Measurements from ENCODE around the gene SLC2A13.
"Not testable (repeated sequence)": the region's sequence is repeated elsewhere in the genome, so short reads cannot be mapped to it uniquely, and the experiment has no call there.

The SLC2A13 gene

GRCh38 chr12:39928181-39928899 is 177.5 kb downstream of the SLC2A13 start:
- DNase-seq (ENCODE audit: low read depth in 3 of 3) = no peak

DNA sequence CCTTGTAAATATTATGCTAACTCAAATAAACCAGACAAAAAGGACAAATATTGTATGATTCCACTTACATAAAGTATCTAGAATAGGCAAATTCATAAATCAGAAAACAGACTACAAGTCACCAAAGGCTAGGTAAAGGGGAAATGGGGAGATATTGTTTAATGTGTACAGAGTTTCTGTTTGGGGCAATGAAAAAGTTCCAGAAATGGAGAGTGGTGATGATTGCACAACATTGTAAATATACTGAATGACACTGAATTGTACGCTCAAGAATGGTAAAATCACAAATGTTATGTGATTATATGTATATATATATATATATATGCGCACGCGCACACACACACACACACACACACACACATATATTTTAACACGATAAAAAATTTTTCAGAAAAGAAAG is 182.5 kb downstream of the SLC2A13 start:
- no peak for DNase-seq (ENCODE audit: low read depth in 3 of 3)

- not testable (repeated sequence) for DNase-seq (ENCODE audit: low read depth in 3 of 3)
Measured at GRCh38 chr12:39922598-39922997, 183.3 kb downstream of the SLC2A13 start.

- no peak for DNase-seq (ENCODE audit: low read depth in 3 of 3)
Measured at GRCh38 chr12:39920647-39921046, 185.2 kb downstream of the SLC2A13 start.

- no peak for DNase-seq (ENCODE audit: low read depth in 3 of 3)
Measured at GRCh38 chr12:39920222-39920621, 185.7 kb downstream of the SLC2A13 start.

GRCh38 chr12:39919790-39920189 is 186.1 kb downstream of the SLC2A13 start:
- no peak for DNase-seq (ENCODE audit: low read depth in 3 of 3)

DNA sequence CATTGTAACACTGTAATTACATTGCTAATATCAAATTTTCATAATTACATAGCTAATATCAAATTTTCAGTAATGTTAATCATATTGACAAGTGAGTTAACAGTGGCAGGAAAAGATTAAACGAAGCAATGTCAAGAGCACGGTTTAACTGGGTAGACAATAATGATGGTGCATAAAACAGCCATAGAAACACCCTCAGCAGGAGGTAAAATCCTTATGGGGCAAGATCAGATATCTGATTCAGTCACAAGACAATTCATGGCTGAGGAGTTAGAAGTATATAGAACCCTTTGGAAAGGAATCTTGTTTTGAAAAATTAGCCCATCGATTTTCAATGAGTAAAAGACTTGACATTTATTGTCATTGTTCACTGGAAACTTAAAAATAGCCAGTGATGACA is 190.6 kb downstream of the SLC2A13 start:
- DNase-seq (ENCODE audit: low read depth in 3 of 3) = no peak

DNA sequence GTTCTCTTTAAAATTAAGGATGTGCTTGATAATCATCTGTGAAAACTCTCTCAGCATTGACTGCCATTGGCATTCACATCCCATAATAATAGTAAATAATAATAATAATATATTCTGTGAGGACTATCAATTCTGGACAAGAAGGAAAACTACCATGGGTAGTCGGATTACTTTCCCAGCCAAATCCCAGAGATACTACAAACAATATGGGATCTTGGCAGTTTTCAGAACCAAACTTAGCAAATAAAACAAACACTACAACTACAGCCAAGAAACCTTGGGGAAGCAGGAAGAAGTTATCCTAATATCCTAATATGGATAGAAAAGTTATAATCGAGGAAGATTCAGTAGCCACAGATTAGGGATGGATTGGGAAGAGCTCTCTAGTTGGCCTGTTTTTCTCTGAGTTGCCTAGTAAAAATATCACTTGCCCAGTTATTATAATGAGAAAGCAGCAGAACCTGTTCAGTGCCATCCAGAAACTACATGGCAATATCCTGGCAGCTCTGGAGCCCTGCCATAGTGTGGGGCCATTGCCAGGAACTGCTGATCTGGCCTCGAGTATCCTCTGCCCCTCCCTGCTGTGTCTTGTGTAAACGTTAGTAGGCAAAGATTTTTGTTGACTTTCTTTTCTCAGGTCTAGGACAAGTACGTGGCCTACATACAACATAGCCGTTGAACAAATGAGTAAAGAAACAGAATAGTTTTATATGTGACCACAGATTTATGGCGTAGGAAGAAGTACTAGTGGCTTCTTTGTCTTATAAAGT is 193.5 kb downstream of the SLC2A13 start:
- DNase-seq (ENCODE audit: low read depth in 3 of 3) = no peak

DNA sequence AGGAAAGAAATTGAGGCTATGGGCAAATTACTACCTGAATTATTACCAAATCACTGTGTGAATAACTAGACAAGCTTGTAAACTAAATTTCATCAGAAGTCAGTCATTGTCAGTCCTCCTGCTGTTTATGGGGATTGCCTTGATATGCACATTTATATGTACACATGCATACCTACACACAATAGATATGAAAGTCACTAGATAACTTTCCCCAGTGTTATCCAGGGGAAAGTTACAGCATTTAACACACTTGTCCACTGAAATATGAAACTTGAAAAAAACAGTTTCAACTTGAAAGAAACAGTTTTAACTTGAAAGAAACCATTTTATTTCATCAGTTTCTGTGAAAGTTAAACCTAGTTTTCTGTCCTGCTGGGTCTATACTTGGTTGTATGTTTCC is 199.6 kb downstream of the SLC2A13 start:
- DNase-seq (ENCODE audit: low read depth in 3 of 3) = no peak

- DNase-seq (ENCODE audit: low read depth in 3 of 3) = no peak
Measured at GRCh38 chr12:39905152-39905551, 200.7 kb downstream of the SLC2A13 start.

- DNase-seq (ENCODE audit: low read depth in 3 of 3) = no peak
Measured at GRCh38 chr12:39902821-39903220, 203.1 kb downstream of the SLC2A13 start.

DNA sequence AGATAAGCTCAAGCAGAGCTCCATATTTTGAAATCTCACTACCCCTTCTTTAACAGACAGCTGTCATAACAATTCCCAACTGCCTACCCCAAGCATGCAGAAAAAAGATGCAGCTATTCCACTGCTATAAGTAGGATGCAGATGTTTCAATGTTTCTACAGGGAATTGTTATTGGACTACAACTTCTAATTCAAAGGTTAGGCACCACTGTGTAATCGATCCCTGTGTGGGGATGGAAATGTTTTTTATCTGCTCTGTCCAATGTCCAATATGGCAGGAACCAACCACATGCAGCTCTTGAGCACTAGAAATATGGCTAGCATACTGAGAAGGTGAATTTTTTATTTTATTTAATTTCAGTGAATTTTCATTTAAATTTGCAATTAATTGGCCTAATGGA is 208.6 kb downstream of the SLC2A13 start:
- DNase-seq (ENCODE audit: low read depth in 3 of 3) = no peak

GRCh38 chr12:39893388-39893787 is 212.5 kb downstream of the SLC2A13 start:
- DNase-seq (ENCODE audit: low read depth in 3 of 3) = not testable (repeated sequence)

- DNase-seq (ENCODE audit: low read depth in 3 of 3) = no peak
Measured at GRCh38 chr12:39892146-39892545, 213.7 kb downstream of the SLC2A13 start.

DNA sequence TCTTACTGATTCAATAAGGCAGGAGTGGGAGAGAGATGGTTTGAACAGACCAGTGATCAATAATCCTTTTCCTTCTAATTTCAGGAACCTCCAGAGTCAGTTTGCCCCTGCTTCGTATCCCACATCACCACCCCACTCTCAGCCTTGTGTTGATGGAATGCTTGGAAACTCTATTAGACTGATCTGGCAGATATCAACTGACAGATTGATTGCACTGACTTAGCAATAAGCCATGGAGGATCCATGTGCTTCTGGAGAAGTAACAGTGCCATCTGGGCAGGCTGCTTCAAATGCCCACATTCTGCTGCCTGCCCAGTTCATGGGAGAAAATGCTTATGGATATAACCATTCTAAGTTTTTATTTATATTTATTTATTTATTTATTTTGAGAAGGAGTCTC is 218.0 kb downstream of the SLC2A13 start:
- no peak for DNase-seq (ENCODE audit: low read depth in 3 of 3)

DNA sequence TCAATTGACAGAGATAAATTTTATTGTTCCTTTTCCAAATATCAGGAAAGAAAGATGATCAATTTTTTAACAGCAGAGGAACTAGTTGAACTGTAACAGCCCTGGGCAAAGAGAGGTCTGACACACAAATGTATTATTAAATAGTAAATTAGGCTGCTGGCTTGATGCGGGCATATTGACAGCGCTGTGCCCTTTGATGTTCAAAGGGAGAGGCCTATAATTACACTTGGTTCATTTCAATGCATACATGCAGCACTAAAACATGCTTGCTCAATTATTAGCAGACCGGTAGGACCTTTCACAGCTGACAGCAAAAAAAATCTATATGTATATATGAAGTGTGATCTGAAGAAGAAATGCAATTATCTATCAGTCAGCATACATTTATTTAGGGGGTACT is 219.8 kb downstream of the SLC2A13 start:
- DNase-seq (ENCODE audit: low read depth in 3 of 3) = no peak

DNA sequence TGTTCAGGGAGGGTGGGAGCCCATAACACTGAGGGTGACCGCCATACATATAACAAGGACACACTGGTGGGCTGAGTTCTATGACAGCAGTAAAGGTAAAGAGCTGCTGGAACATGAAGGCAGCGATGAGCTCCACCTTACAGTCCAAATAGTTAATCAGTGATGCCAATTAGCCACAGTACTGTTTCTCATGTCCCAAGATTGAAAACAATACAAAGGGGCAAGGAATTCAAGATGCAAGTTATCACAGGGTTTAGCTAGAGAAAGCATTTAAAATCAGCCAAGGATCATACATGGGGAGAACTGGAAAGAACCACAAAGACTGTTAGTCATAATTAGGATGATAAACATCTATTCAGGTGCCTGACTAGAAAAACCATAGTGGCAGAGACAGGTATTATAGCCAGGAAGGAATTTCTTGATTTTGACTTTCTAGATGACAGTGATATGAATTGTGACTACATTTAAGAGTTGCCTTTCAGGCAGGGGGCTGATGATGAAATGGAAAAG is 221.2 kb downstream of the SLC2A13 start:
- DNase-seq (ENCODE audit: low read depth in 3 of 3) = no peak

DNA sequence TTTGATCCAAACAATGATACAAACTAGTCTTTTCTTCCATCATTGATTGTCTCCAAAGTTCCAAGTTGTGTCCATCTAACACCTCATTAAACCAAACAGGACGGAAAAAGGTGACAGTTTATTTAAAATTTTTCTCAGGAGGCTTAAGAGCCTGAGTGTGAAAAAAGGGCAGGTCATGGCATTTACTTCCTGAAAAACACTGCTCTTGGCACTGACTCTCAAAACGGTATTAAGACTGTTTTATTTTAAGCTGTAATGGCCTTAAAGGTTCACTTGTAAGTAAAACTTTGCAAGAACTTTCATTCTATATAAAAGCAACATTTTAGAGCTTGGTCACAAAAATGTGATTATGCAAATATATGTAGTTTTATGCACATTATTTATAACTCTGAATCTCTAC is 222.5 kb downstream of the SLC2A13 start:
- DNase-seq (ENCODE audit: low read depth in 3 of 3) = no peak

- DNase-seq (ENCODE audit: low read depth in 3 of 3) = no peak
Measured at GRCh38 chr12:39878753-39879152, 227.1 kb downstream of the SLC2A13 start.

- no peak for DNase-seq (ENCODE audit: low read depth in 3 of 3)
Measured at GRCh38 chr12:39875721-39876120, 230.2 kb downstream of the SLC2A13 start.

DNA sequence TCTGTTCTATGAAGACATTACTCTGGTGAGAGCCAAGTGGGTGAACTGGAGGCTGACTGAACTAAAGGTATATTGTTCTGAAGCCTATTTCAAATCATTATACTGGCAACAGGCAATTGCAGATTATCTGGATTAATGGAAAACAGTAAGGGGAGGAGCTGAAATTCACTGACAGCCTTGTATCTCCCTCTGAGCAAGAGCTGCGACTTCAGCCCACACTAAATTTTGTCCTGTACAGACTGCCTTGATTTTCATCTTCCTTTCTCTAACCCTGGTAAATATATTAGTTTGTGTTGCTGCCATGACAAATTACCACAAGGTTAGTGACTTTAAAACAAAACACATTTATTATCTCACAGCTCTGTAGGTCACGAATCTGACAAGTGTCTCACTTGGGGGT is 231.1 kb downstream of the SLC2A13 start:
- DNase-seq (ENCODE audit: low read depth in 3 of 3) = no peak

- DNase-seq (ENCODE audit: low read depth in 3 of 3) = no peak
Measured at GRCh38 chr12:39873065-39873464, 232.8 kb downstream of the SLC2A13 start.

DNA sequence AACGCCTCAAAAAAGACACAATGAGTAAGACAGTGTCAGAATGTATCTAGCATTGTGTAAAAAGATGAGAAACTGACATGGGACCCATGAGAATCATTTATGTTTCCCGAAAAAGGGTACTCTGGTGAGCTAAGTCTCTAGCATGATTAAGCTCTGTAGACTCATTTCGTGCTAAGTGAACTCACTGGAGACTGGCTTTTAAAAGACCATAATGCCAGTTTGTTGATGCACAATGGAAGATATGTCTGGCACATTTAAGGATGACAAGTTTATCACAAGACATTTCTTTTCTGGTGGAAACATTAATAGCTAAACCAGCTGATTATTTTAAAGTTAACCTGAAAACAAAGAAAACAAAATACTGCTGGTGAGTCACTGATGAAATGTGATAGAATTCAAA is 233.5 kb downstream of the SLC2A13 start:
- no peak for DNase-seq (ENCODE audit: low read depth in 3 of 3)
